Progenitor cell of endocrine pancreas (in vitro differentiated cells): ENCODE data around the gene TJP3. TPM values are rescaled to one million over a fixed set of nuclear protein-coding genes. Genes with fewer than 3 reads are reported as not detected.

Source experiments
- DNase-seq: peaks from one replicate; pipeline ENCODE4 v3.0.0; 2021; ENCODE audit warnings: low spot score; ENCODE audit not compliant: unreplicated experiment
- H3K27ac Mint-ChIP-seq: 2 replicates; pipeline ENCODE4 v1.8.0; 2021; ENCODE audit warnings: mild to moderate bottlenecking, moderate library complexity, mixed read lengths
- H3K27me3 Mint-ChIP-seq: 2 replicates; pipeline ENCODE4 v1.8.0; 2021; ENCODE audit warnings: mixed read lengths
- H3K36me3 Mint-ChIP-seq: 2 replicates; pipeline ENCODE4 v1.8.0; 2022; ENCODE audit warnings: mixed read lengths; ENCODE audit not compliant: insufficient read depth
- H3K4me1 Mint-ChIP-seq: 2 replicates; pipeline ENCODE4 v1.8.0; 2021; ENCODE audit warnings: low read depth, mixed read lengths
- H3K4me3 Mint-ChIP-seq: 2 replicates; pipeline ENCODE4 v1.8.0; 2021; ENCODE audit warnings: low read depth, mild to moderate bottlenecking, moderate library complexity, mixed read lengths
- H3K9me3 Mint-ChIP-seq: 2 replicates; pipeline ENCODE4 v1.8.0; 2021; ENCODE audit warnings: low read depth, mixed read lengths
- total RNA-seq: library from RNA; stranded (reverse); gene quantifications from 2 replicates; pipeline ENCODE4 v1.2.1, GENCODE V29; 2021
- TF ChIP-seq, protein P1 (sequence below): fragments of 200-600 bp; sonication (generic); IDR thresholded peaks from one replicate; pipeline ENCODE4 v1.5.0; 2021; ENCODE audit warnings: antibody characterized with exemption, mild to moderate bottlenecking; ENCODE audit not compliant: unreplicated experiment

TJP3 gene
- total RNA-seq, 1 donor from 2014 or later = 40.7 TPM

GRCh38 chr19:3785938-3786824, 78.0 kb downstream of the TJP3 start, which contains the start of gene MATK:
TSS of gene MATK (minus strand) at chr19:3786381. CDS start at chr19:3785135, 1,246 bp downstream.
- TF ChIP-seq, protein P1, sequence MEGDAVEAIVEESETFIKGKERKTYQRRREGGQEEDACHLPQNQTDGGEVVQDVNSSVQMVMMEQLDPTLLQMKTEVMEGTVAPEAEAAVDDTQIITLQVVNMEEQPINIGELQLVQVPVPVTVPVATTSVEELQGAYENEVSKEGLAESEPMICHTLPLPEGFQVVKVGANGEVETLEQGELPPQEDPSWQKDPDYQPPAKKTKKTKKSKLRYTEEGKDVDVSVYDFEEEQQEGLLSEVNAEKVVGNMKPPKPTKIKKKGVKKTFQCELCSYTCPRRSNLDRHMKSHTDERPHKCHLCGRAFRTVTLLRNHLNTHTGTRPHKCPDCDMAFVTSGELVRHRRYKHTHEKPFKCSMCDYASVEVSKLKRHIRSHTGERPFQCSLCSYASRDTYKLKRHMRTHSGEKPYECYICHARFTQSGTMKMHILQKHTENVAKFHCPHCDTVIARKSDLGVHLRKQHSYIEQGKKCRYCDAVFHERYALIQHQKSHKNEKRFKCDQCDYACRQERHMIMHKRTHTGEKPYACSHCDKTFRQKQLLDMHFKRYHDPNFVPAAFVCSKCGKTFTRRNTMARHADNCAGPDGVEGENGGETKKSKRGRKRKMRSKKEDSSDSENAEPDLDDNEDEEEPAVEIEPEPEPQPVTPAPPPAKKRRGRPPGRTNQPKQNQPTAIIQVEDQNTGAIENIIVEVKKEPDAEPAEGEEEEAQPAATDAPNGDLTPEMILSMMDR = no peak
- Mint-ChIP-seq H3K9me3 (peaks cover 11% of the 10 kb centered on the region), H3K27ac (no peak within 1 kb of the TSS), H3K4me3 (peak within 1 kb of the TSS; percentile 55), H3K36me3 (peaks cover 5% of the 10 kb centered on the region), H3K27me3 (peaks cover 53% of the 10 kb centered on the region), H3K4me1 (no peaks in the 10 kb centered on the region)
- DNase-seq = no peak

GRCh38 chr19:3788996-3789778, 81.0 kb downstream of the TJP3 start:
- TF ChIP-seq, protein P1 = no peak
- Mint-ChIP-seq H3K27me3 (peaks cover 60% of the 10 kb centered on the region), H3K4me3 (no peak overlapping the region), H3K36me3 (no peaks in the 10 kb centered on the region), H3K27ac (no peak overlapping the region), H3K9me3 (no peaks in the 10 kb centered on the region), H3K4me1 (no peaks in the 10 kb centered on the region)
- DNase-seq = no peak

DNA sequence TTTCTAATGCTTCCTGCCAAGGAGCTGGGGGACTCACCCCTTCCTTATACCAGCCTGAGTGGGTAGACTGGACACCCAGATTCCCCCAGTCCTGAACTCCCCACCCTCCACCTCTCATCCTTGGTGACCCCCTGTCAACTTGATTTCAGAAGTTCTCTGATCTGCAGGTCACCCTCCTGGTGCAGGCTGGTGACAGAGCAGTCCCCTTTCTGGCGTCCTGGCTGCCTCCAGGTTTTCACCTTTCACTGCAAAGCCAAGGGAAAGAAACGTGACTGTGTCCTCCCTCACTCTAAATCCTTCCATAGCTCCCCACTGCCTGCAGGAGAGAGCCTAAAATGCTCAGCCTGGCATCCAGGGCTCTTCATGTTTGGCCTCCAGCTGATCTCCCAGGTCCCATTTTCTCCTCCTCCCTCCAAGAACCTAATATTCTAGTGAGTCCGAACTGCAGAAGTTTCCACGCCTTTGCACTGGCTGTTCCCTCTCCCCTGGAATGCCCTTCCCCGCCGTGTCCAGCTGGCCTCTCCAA, 82.1 kb downstream of the TJP3 start:
- Mint-ChIP-seq H3K4me1 (no peaks in the 10 kb centered on the region), H3K27ac (no peak overlapping the region), H3K27me3 (peaks cover 52% of the 10 kb centered on the region), H3K9me3 (no peaks in the 10 kb centered on the region), H3K36me3 (no peaks in the 10 kb centered on the region), H3K4me3 (no peak overlapping the region)
- no peak for DNase-seq
- TF ChIP-seq, protein P1 = no peak

- Mint-ChIP-seq H3K4me1 (no peaks in the 10 kb centered on the region), H3K4me3 (no peak overlapping the region), H3K36me3 (no peaks in the 10 kb centered on the region), H3K9me3 (no peaks in the 10 kb centered on the region), H3K27me3 (peaks cover 49% of the 10 kb centered on the region), H3K27ac (no peak overlapping the region)
- no peak for DNase-seq
- TF ChIP-seq, protein P1 = no peak
Observed at GRCh38 chr19:3790941-3791340, 82.8 kb downstream of the TJP3 start.

DNA sequence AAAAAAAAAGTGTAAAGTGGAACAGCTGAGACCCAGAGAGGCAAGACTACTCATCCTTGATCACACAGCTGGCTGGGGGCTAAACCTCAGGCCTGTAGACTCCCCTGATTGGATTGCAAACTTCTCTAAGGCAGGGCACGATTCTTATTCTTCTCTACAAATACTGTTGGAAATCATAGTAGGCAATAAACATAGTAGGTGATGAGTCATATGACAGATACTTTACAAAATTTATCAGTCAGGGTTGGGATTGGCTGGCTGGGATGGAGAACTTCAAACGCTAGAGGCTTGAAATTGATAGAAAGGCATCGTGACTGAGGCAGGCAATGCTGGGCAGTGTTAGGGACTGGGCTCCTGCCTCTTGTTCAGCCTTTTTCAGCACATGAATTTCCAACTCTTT, 83.9 kb downstream of the TJP3 start:
- Mint-ChIP-seq H3K27ac (no peak overlapping the region), H3K27me3 (peaks cover 46% of the 10 kb centered on the region), H3K36me3 (no peaks in the 10 kb centered on the region), H3K4me1 (no peaks in the 10 kb centered on the region), H3K9me3 (peaks cover 7% of the 10 kb centered on the region), H3K4me3 (no peak overlapping the region)
- DNase-seq = no peak
- TF ChIP-seq, protein P1 = no peak
